Measurements from ENCODE around the gene CKAP2L. TPM values are rescaled to one million over a fixed set of nuclear protein-coding genes. Genes with fewer than 3 reads are reported as not detected.

The CKAP2L gene
- total RNA-seq, 1 donor from 2014 or later: 2.5 TPM

- peak; percentile 99 for TF ChIP-seq CTCF (IDR thresholded peaks at IDR 0.05; ENCODE audit: insufficient read depth, low read length, poor library complexity, severe bottlenecking)
- DNase-seq (ENCODE audit: low read depth): peak; percentile 44
- Histone ChIP-seq H3K4me3 (ENCODE audit: low read depth, low read length) (no peak overlapping the region), H3K36me3 (ENCODE audit: control insufficient read depth, insufficient read depth, low read length) (no peaks in the 10 kb centered on the region), H3K27me3 (ENCODE audit: control insufficient read depth, insufficient read depth, low read length) (no peaks in the 10 kb centered on the region)
These were observed 14.5 kb downstream of the CKAP2L start for GRCh38 chr2:112749755-112750559.

- H3K27me3 ChIP-seq (ENCODE audit: control insufficient read depth, insufficient read depth, low read length): no peaks in the 10 kb centered on the region
- no peak for DNase-seq (ENCODE audit: low read depth)
- TF ChIP-seq CTCF (IDR thresholded peaks at IDR 0.05; ENCODE audit: insufficient read depth, low read length, poor library complexity, severe bottlenecking): no peak
- no peak overlapping the region for H3K4me3 ChIP-seq (ENCODE audit: low read depth, low read length)
- H3K36me3 ChIP-seq (ENCODE audit: control insufficient read depth, insufficient read depth, low read length): no peaks in the 10 kb centered on the region
These were observed 23.9 kb downstream of the CKAP2L start for GRCh38 chr2:112740527-112740926.

GRCh38 chr2:112737542-112738232 lies 26.7 kb downstream of the CKAP2L start:
- no peak for DNase-seq (ENCODE audit: low read depth)
- no peak for TF ChIP-seq CTCF (IDR thresholded peaks at IDR 0.05; ENCODE audit: insufficient read depth, low read length, poor library complexity, severe bottlenecking)
- no peaks in the 10 kb centered on the region for H3K36me3 ChIP-seq (ENCODE audit: control insufficient read depth, insufficient read depth, low read length)
- H3K4me3 ChIP-seq (ENCODE audit: low read depth, low read length): no peak overlapping the region
- H3K27me3 ChIP-seq (ENCODE audit: control insufficient read depth, insufficient read depth, low read length): no peaks in the 10 kb centered on the region

- no peaks in the 10 kb centered on the region for H3K27me3 ChIP-seq (ENCODE audit: control insufficient read depth, insufficient read depth, low read length)
- no peak for DNase-seq (ENCODE audit: low read depth)
- no peak overlapping the region for H3K4me3 ChIP-seq (ENCODE audit: low read depth, low read length)
- TF ChIP-seq CTCF (IDR thresholded peaks at IDR 0.05; ENCODE audit: insufficient read depth, low read length, poor library complexity, severe bottlenecking): no peak
- no peaks in the 10 kb centered on the region for H3K36me3 ChIP-seq (ENCODE audit: control insufficient read depth, insufficient read depth, low read length)
These were observed 30.5 kb downstream of the CKAP2L start for GRCh38 chr2:112733871-112734270.

GRCh38 chr2:112733456-112733855 lies 31.0 kb downstream of the CKAP2L start:
- no peak for DNase-seq (ENCODE audit: low read depth)
- Histone ChIP-seq H3K36me3 (ENCODE audit: control insufficient read depth, insufficient read depth, low read length) (no peaks in the 10 kb centered on the region), H3K4me3 (ENCODE audit: low read depth, low read length) (no peak overlapping the region), H3K27me3 (ENCODE audit: control insufficient read depth, insufficient read depth, low read length) (no peaks in the 10 kb centered on the region)
- TF ChIP-seq CTCF (IDR thresholded peaks at IDR 0.05; ENCODE audit: insufficient read depth, low read length, poor library complexity, severe bottlenecking): no peak
